Parathyroid adenoma (tissue), 2 donors: Measurements from ENCODE around the gene GFOD2.
A peak's percentile ranks its signal among the peaks of the same experiment; 100 is the strongest.

Source experiments
- H2AFZ ChIP-seq: fragments of 300-600 bp; sonication (generic); one replicate; pipeline ENCODE4 v1.7.0; 2017; ENCODE audit warnings: antibody characterized with exemption, mild to moderate bottlenecking
- H3K27ac ChIP-seq: fragments of 300-600 bp; sonication (generic); one replicate; pipeline ENCODE4 v1.7.0; 2017
- H3K27me3 ChIP-seq: fragments of 300-600 bp; sonication (generic); one replicate; pipeline ENCODE4 v1.7.0; 2017; ENCODE audit warnings: low read length; ENCODE audit not compliant: control insufficient read depth, insufficient read depth
- H3K36me3 ChIP-seq: fragments of 300-600 bp; sonication (generic); one replicate; pipeline ENCODE4 v1.7.0; 2017; ENCODE audit warnings: low read length; ENCODE audit not compliant: control insufficient read depth, insufficient read depth
- H3K4me1 ChIP-seq: fragments of 300-600 bp; sonication (generic); one replicate; pipeline ENCODE4 v1.7.0; 2017; ENCODE audit warnings: control low read depth
- H3K4me2 ChIP-seq: fragments of 300-600 bp; sonication (generic); one replicate; pipeline ENCODE4 v1.7.0; 2017; ENCODE audit warnings: low read length
- H3K4me3 ChIP-seq: fragments of 300-600 bp; sonication (generic); one replicate; pipeline ENCODE4 v1.7.0; 2017; ENCODE audit warnings: low read depth, low read length
- H3K79me2 ChIP-seq: fragments of 300-600 bp; sonication (generic); one replicate; pipeline ENCODE4 v1.7.0; 2017; ENCODE audit warnings: control low read depth
- H3K9ac ChIP-seq: fragments of 300-600 bp; sonication (generic); one replicate; pipeline ENCODE4 v1.7.0; 2017; ENCODE audit warnings: mild to moderate bottlenecking
- H3K9me3 ChIP-seq: fragments of 300-600 bp; sonication (generic); one replicate; pipeline ENCODE4 v1.7.0; 2017; ENCODE audit warnings: low read length; ENCODE audit not compliant: control insufficient read depth
- CTCF ChIP-seq: fragments of 300-600 bp; sonication (generic); IDR thresholded peaks from one replicate; pipeline ENCODE4 v1.7.0; 2017; ENCODE audit warnings: antibody characterized with exemption, mild to moderate bottlenecking
- donor health status: primary hyperparathyroidism.

The GFOD2 gene

GRCh38 chr16:67648764-67649407 lies 70.2 kb downstream of the GFOD2 start:
- H3K4me3 ChIP-seq, result no peak overlapping the region
- peaks cover 7% of the 10 kb centered on the region for H3K27me3 ChIP-seq
- H3K79me2 ChIP-seq, result no peaks in the 10 kb centered on the region
- H3K4me2 ChIP-seq, result no peak overlapping the region
- no peak for TF ChIP-seq CTCF
- no peak overlapping the region for H3K27ac ChIP-seq
- H3K9me3 ChIP-seq, result no peaks in the 10 kb centered on the region
- no peak overlapping the region for H3K9ac ChIP-seq
- no peaks in the 10 kb centered on the region for H3K36me3 ChIP-seq
- H3K4me1 ChIP-seq, result no peaks in the 10 kb centered on the region
- H2AFZ ChIP-seq, result peak overlapping the region; percentile 72

DNA sequence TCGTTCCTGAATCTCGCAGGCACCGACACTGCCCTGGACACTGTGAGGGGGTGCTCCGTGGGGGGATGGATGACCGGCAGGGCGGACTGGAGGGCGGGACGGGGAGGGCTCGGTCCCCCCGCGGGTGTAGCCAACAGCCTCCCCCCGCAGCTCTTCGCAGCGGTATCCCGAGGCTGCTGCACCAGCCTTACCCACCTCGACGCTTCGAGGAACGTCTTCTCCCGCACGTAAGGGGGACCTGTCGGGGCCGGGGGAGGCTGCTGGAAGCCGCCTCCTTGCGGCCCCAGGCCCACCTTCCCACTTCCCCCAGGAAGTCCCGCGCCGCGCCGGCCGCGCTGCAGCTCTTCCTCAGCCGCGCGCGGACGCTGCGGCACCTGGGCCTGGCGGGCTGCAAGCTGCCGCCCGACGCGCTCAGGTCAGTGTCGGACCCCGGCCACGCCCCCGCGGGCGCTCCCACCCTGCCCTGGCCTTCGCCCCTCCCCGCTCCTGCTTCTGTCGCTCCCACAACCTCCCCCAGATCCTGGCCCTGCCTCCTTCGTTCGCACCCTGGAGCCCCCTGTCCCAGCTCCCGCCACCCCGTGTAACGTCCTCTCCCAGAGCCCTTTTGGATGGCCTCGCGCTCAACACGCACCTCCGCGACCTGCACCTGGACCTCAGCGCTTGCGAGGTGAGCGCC lies 70.9 kb downstream of the GFOD2 start:
- H3K4me1 ChIP-seq, result no peaks in the 10 kb centered on the region
- H2AFZ ChIP-seq, result peak overlapping the region; percentile 2
- H3K9ac ChIP-seq, result no peak overlapping the region
- H3K79me2 ChIP-seq, result no peaks in the 10 kb centered on the region
- no peaks in the 10 kb centered on the region for H3K36me3 ChIP-seq
- H3K4me2 ChIP-seq, result no peak overlapping the region
- TF ChIP-seq CTCF, result no peak
- H3K9me3 ChIP-seq, result no peaks in the 10 kb centered on the region
- peaks cover 7% of the 10 kb centered on the region for H3K27me3 ChIP-seq
- no peak overlapping the region for H3K27ac ChIP-seq
- no peak overlapping the region for H3K4me3 ChIP-seq

DNA sequence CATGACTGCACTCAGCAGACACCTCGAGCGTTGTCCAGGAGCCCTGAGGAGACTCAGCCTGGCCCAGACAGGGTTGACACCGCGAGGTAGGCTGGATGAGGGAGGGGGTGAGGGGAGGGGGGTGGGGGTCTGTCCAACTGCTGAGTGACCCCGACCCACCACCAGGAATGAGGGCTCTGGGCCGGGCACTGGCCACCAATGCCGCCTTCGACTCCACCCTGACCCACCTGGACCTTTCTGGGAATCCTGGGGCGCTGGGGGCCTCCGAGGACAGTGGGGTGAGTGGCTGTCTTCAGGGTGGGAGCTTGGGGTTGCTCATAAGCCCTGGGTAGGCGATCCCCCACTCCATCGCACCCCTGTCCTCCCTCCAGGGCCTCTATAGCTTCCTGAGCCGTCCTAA lies 71.4 kb downstream of the GFOD2 start:
- Histone ChIP-seq H3K27ac (no peak overlapping the region), H3K27me3 (peaks cover 7% of the 10 kb centered on the region), H3K9ac (no peak overlapping the region), H2AFZ (no peak overlapping the region), H3K36me3 (no peaks in the 10 kb centered on the region), H3K4me1 (peaks cover 2% of the 10 kb centered on the region), H3K79me2 (no peaks in the 10 kb centered on the region), H3K9me3 (no peaks in the 10 kb centered on the region), H3K4me2 (no peak overlapping the region), H3K4me3 (no peak overlapping the region)
- no peak for TF ChIP-seq CTCF

DNA sequence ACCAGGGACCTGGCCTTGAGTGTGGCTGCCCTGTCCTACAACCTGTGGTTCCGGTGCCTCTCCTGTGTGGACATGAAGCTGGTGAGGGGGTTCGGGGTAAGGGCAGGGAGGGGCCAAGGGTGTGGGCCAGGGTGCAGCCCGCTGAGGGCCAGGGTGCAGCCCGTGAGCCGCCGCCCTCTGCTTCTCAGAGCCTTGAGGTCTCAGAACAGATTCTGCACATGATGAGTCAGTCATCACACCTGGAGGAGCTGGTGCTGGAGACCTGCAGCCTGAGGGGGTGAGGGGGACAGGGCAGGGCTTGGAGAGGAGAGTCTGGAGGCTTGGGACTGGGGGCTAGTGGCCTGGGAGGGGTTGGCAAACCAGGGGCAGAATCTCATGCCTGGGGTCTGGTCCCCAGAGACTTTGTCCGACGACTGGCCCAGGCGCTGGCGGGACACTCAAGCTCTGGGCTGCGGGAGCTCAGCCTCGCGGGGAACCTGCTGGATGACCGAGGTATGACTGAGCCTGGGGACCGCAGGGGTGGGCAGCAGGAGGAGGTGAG lies 71.9 kb downstream of the GFOD2 start:
- no peak overlapping the region for H3K4me3 ChIP-seq
- H3K79me2 ChIP-seq, result no peaks in the 10 kb centered on the region
- no peaks in the 10 kb centered on the region for H3K36me3 ChIP-seq
- no peak overlapping the region for H3K27ac ChIP-seq
- H2AFZ ChIP-seq, result no peak overlapping the region
- peaks cover 7% of the 10 kb centered on the region for H3K27me3 ChIP-seq
- peaks cover 7% of the 10 kb centered on the region for H3K4me1 ChIP-seq
- TF ChIP-seq CTCF, result no peak
- H3K4me2 ChIP-seq, result no peak overlapping the region
- no peaks in the 10 kb centered on the region for H3K9me3 ChIP-seq
- no peak overlapping the region for H3K9ac ChIP-seq
